GM12878 (cell line): ENCODE results near the gene MMRN2. TPM values are rescaled to one million over a fixed set of nuclear protein-coding genes. Genes with fewer than 3 reads are reported as not detected.
"Not testable (repeated sequence)": the region's sequence is repeated elsewhere in the genome, so short reads cannot be mapped to it uniquely, and the experiment has no call there.

ENCODE experiments used
- ATAC-seq: fragments of 200-7000 bp; cut with Tn5 transposase; 3 replicates; pipeline ENCODE4 v1.9.1; 2020; ENCODE audit warnings: mild to moderate bottlenecking, moderate library complexity
- BruUV-seq: library from RNA; stranded (reverse); fragments of 400-500 nt; replicated peaks from 2 replicates; lab custom pipeline; 2021; lab: Mats Ljungman, UMichigan
- CTCF ChIA-PET: fragments of 300-600 bp; sonication (Branson Sonifier 250); formaldehyde crosslinking; extraction: SDS; loops from one replicate; lab custom pipeline; 2021; ENCODE audit warnings: inconsistent platforms; lab: Yijun Ruan, JAX
- POLR2A ChIA-PET: fragments of 350-600 bp; formaldehyde crosslinking; extraction: SDS; loops from one replicate; lab custom pipeline; 2021; ENCODE audit warnings: inconsistent platforms; lab: Charles Lee
- RAD21 ChIA-PET: fragments of 300-600 bp; sonication (Branson Sonifier 250); formaldehyde crosslinking; loops from one replicate; lab custom pipeline; 2023; ENCODE audit warnings: antibody characterized with exemption; ENCODE audit not compliant: unreplicated experiment; lab: Charles Lee
- SMC1A ChIA-PET: fragments of 300-600 bp; sonication (Branson Sonifier 250); formaldehyde crosslinking; loops from one replicate; lab custom pipeline; 2023; ENCODE audit not compliant: unreplicated experiment, uncharacterized antibody; lab: Charles Lee
- DNase-seq: peaks from one replicate; pipeline ENCODE4 v3.0.0-alpha.2; 2011; ENCODE audit warnings: low read depth, low spot score
- FAIRE-seq: peaks from 3 replicates; lab custom pipeline; 2011; peaks lifted over from hg19 to GRCh38; lab: Jason Lieb, UNC
- H2AFZ ChIP-seq: 2 replicates; pipeline ENCODE4 v1.6.0; 2011; ENCODE audit warnings: low read depth, low read length, control low read depth; ENCODE audit not compliant: control insufficient read depth
- H3K27ac ChIP-seq: 2 replicates; pipeline ENCODE4 v1.5.1; 2011; ENCODE audit warnings: control low read depth; ENCODE audit not compliant: control insufficient read depth, insufficient read depth
- H3K27me3 ChIP-seq, 2 experiments: replicated peaks in 1 of 2; 2 replicates each; pipeline versions ENCODE4 v1.6.0 to v1.6.1; 2011; ENCODE audit warnings: low read length in 1 of 2; ENCODE audit not compliant: control insufficient read depth in 2 of 2, insufficient read depth in 2 of 2
- H3K36me3 ChIP-seq, 2 experiments: 2 replicates each; pipeline ENCODE4 v1.5.1; 2011; ENCODE audit warnings: low read length in 1 of 2; ENCODE audit not compliant: control insufficient read depth in 2 of 2, insufficient read depth in 2 of 2
- H3K4me1 ChIP-seq: 2 replicates; pipeline ENCODE4 v1.6.1; 2011; ENCODE audit warnings: mild to moderate bottlenecking, low read length, moderate library complexity, mixed read lengths; ENCODE audit not compliant: control insufficient read depth, insufficient read depth
- H3K4me2 ChIP-seq: 2 replicates; pipeline ENCODE4 v1.6.0; 2011; ENCODE audit warnings: control low read depth; ENCODE audit not compliant: control insufficient read depth, insufficient read depth
- H3K4me3 ChIP-seq: fragments of 200-600 bp; sonication (generic); 2 replicates; pipeline ENCODE4 v1.5.1; 2016
- H3K79me2 ChIP-seq: 2 replicates; pipeline ENCODE4 v1.6.0; 2011; ENCODE audit warnings: low read length; ENCODE audit not compliant: control insufficient read depth, insufficient read depth
- H3K9ac ChIP-seq: 2 replicates; pipeline ENCODE4 v1.8.0; 2011; ENCODE audit warnings: low read length, control low read depth, mixed read lengths; ENCODE audit not compliant: control insufficient read depth, insufficient read depth
- H3K9me3 ChIP-seq: replicated peaks from 3 replicates; pipeline ENCODE4 v1.5.1; 2011; ENCODE audit warnings: mild to moderate bottlenecking, low read length; ENCODE audit not compliant: control insufficient read depth, insufficient read depth
- H4K20me1 ChIP-seq: 2 replicates; pipeline ENCODE4 v1.6.0; 2011; ENCODE audit not compliant: control insufficient read depth, insufficient read depth
- CBFB ChIP-seq: IDR thresholded peaks from 2 replicates; pipeline ENCODE4 v1.6.1; 2016; ENCODE audit warnings: antibody characterized with exemption, low read depth
- MXI1 ChIP-seq: fragments of 150-350 bp; IDR thresholded peaks from 2 replicates; pipeline ENCODE4 v1.6.1; 2011; ENCODE audit warnings: low read depth, mild to moderate bottlenecking, inconsistent platforms, low read length, improper control_type of control experiment
- WGBS: methylation state at CpG from one replicate; pipeline ENCODE4 v1.1.6; 2016; ENCODE audit warnings: low lambda C conversion rate; ENCODE audit not compliant: insufficient replicate concordance, insufficient coverage; ENCODE audit errors: missing lambda C conversion rate; 5-methylcytosine and 5-hydroxymethylcytosine counted together
- in situ Hi-C: fragments of 300-500 bp; cut with MboI; formaldehyde crosslinking; loops from 9 replicates; pipeline ENCODE4 v1.14.3; 2018; ENCODE audit warnings: mixed read lengths
- intact Hi-C: fragments of 100-400 bp; cut with micrococcal nuclease; formaldehyde crosslinking; loops from one replicate; pipeline ENCODE4 v1.14.2; 2022; ENCODE audit not compliant: unreplicated experiment
- polyA plus RNA-seq, 11 experiments: library from polyadenylated mRNA; depleted of rRNA in 4 of 11; unstranded in 6 of 11; stranded (reverse) in 5 of 11; fragments of >200 nt; fragmentation: Nextera tagmentation in 4 of 11; fragmentation: Illumina TruSeq in 1 of 11; extraction: Ambion mirVana in 4 of 11; extraction: Trizol in 1 of 11; gene quantifications; 1 replicate in 1 of 11; 2 replicates in 10 of 11; pipeline versions ENCODE4 v1.2.1 to v1.2.3, GENCODE V29; 2011 to 2016; ENCODE audit warnings: inconsistent platforms in 2 of 11, missing spikeins in 2 of 11, low read depth in 1 of 11
- total RNA-seq, 4 experiments: library from RNA; depleted of rRNA in 3 of 4; stranded (reverse); fragments of >200 nt in 3 of 4; fragmentation: Illumina TruSeq in 1 of 4; extraction: Trizol in 1 of 4; gene quantifications; 2 replicates each; pipeline versions ENCODE4 v1.2.1 to v1.2.3, GENCODE V29; 2013 to 2021

Gene MMRN2
- total and polyA plus RNA-seq, 10 of the 15 experiments (the other 5 are each of a cell fraction or from before 2014, with no cell fraction given), result 0.09 to 1.0 (median 0.54) TPM; not detected in 3

DNA sequence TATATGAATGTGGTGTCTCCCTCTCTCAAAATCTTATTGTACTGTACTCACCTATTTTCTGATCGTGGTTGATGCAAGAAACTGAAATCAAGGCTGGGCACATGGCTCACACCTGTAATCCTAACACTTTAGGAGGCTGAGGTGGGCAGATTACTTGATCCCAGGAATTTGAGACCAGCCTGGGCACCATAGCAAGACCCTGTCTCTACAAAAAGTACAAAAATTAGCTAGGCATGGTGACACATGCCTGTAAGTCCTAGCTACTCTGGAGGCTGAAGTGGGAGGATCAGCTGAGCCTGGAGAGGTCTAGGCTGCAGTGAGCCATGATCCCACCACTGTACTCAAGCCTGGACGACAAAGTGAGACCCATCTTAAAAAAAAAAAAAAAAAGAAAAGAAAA lies 16.0 kb downstream of the MMRN2 start (continued):
- no peak for TF ChIP-seq MXI1

GRCh38 chr10:86940677-86941076 lies 16.7 kb downstream of the MMRN2 start:
- SMC1A ChIA-PET, result interaction anchor here (1.7 kb wide), 1 partner anchor 12 kb away, joined by 4 read pairs; no protein-coding TSS in a partner anchor
- Histone ChIP-seq H3K9me3 (no peaks in the 10 kb centered on the region), H3K4me3 (no peak overlapping the region), H3K9ac (no peak overlapping the region), H3K27me3 (no peaks in the 10 kb centered on the region), H3K4me2 (no peak overlapping the region), H4K20me1 (no peaks in the 10 kb centered on the region), H3K79me2 (no peaks in the 10 kb centered on the region), H3K27ac (no peak overlapping the region), H3K4me1 (no peaks in the 10 kb centered on the region; the same call in 1 of the 2 replicates), H2AFZ (no peak overlapping the region), H3K36me3 (no peaks in the 10 kb centered on the region)
- DNase-seq (no peak), FAIRE-seq (no peak), ATAC-seq (no peak)
- CTCF ChIA-PET, result interaction anchor here (0.9 to 3.9 kb wide), 3 partner anchors 20 to 292 kb away, joined by 3 to 25 read pairs (median 14); no protein-coding TSS in a partner anchor
- TF ChIP-seq CBFB, result no peak
- no TSS peak for BruUV-seq
- in situ Hi-C loops (no loop called here), intact Hi-C loops (no loop called here)
- 82% methylated on average over 6 of the region's 6 CpGs for WGBS
- RAD21 ChIA-PET, result interaction anchor here (0.9 to 1.4 kb wide), 2 partner anchors 21 to 99 kb away, joined by 3 to 5 read pairs; no protein-coding TSS in a partner anchor
- POLR2A ChIA-PET, result no interaction called here

DNA sequence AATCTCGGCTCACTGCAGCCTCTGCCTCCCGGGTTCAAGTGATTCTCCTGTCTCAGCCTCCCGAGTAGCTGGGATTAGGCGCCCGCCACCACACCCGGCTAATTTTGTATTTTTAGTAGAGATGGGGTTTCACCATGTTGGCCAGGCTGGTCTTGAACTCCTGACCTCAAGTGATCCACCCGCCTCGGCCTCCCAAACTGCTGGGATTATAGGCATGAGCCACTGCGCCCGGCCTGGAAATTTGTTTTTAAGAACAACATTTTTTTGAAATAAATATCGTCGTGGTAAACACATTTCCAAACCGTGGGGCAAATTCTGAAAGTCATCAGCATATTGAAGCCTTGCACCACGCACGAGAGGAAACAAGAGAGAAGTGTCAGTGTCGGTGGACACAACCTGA lies 17.3 kb downstream of the MMRN2 start:
- BruUV-seq, H3K4me1 ChIP-seq, H3K9me3 ChIP-seq, intact Hi-C loops, DNase-seq, POLR2A ChIA-PET, H2AFZ ChIP-seq, H3K36me3 ChIP-seq, H3K4me3 ChIP-seq, H3K79me2 ChIP-seq, H3K9ac ChIP-seq, FAIRE-seq, H3K4me2 ChIP-seq, H3K27me3 ChIP-seq, in situ Hi-C loops, H4K20me1 ChIP-seq, ATAC-seq, H3K27ac ChIP-seq: not testable (repeated sequence)
- 67% methylated on average over 16 of the region's 16 CpGs for WGBS
- ChIA-PET CTCF (interaction anchor here (0.7 to 3.9 kb wide), 6 partner anchors 21 to 310 kb away, joined by 3 to 25 read pairs (median 4); no protein-coding TSS in a partner anchor), SMC1A (interaction anchor here (1.7 to 3.0 kb wide), 2 partner anchors 12 to 26 kb away, joined by 4 to 8 read pairs; no protein-coding TSS in a partner anchor), RAD21 (interaction anchor here (2.0 kb wide), 1 partner anchor 20 kb away, joined by 12 read pairs; no protein-coding TSS in a partner anchor)
